A549 (cell line): ENCODE results near the gene CIAO2B. TPM values are rescaled to one million over a fixed set of nuclear protein-coding genes. Genes with fewer than 3 reads are reported as not detected.
"Not testable (repeated sequence)": the region's sequence is repeated elsewhere in the genome, so short reads cannot be mapped to it uniquely, and the experiment has no call there.

Source experiments
- ATAC-seq, 2 experiments: fragments of 200-7000 bp in 1 of 2; fragments of >200 bp in 1 of 2; cut with Nextera tagmentation in 1 of 2; cut with Tn5 transposase in 1 of 2; 3 replicates each; pipeline versions ENCODE4 v1.8.0 to v1.9.1; 2018 to 2020; ENCODE audit warnings: mild to moderate bottlenecking in 1 of 2, moderate library complexity in 1 of 2
- CTCF ChIA-PET: fragments of 300-600 bp; sonication (Branson Sonifier 250); formaldehyde crosslinking; extraction: SDS; loops from one replicate; lab custom pipeline; 2021; ENCODE audit warnings: antibody characterized with exemption, inconsistent platforms; lab: Yijun Ruan, JAX
- POLR2A ChIA-PET: fragments of 350-600 bp; formaldehyde crosslinking; extraction: SDS; loops from one replicate; lab custom pipeline; 2021; ENCODE audit warnings: antibody characterized with exemption, inconsistent platforms; lab: Yijun Ruan, JAX
- DNase-seq, 2 experiments: peaks; one replicate each; pipeline versions ENCODE4 v3.0.0 to v3.0.0-alpha.2; 2011 to 2016; ENCODE audit warnings: low read depth in 1 of 2, low spot score in 1 of 2
- FAIRE-seq: peaks from 2 replicates; lab custom pipeline; 2011; peaks lifted over from hg19 to GRCh38; lab: Jason Lieb, UNC
- H3K27ac ChIP-seq, 2 experiments: fragments of >200 bp; sonication (Bioruptor Twin); formaldehyde crosslinking; 3 replicates each; pipeline ENCODE4 v1.5.1; 2016 to 2017
- H3K4me1 ChIP-seq: fragments of >200 bp; sonication (Bioruptor Twin); formaldehyde crosslinking; 3 replicates; pipeline ENCODE4 v1.6.1; 2016
- H3K4me2 ChIP-seq: fragments of >200 bp; sonication (Bioruptor Twin); formaldehyde crosslinking; 3 replicates; pipeline ENCODE4 v1.6.1; 2016
- H3K4me3 ChIP-seq: fragments of >200 bp; sonication (Bioruptor Twin); formaldehyde crosslinking; 3 replicates; pipeline ENCODE4 v1.5.1; 2016
- H3K9me3 ChIP-seq: fragments of >200 bp; sonication (Bioruptor Twin); formaldehyde crosslinking; 3 replicates; pipeline ENCODE4 v1.6.1; 2016
- CEBPB ChIP-seq, 2 experiments: fragments of >200 bp in 1 of 2; sonication (Bioruptor Twin) in 1 of 2; formaldehyde crosslinking in 1 of 2; IDR thresholded peaks; 2 replicates each; pipeline ENCODE4 v1.6.1; 2012 to 2016
- CHD2 ChIP-seq: fragments of 150-350 bp; IDR thresholded peaks from 2 replicates; pipeline ENCODE4 v1.6.1; 2014; ENCODE audit warnings: low read length; ENCODE audit not compliant: partially characterized antibody
- CHD4 ChIP-seq: fragments of 200-600 bp; sonication (generic); IDR thresholded peaks from 2 replicates; pipeline ENCODE4 v1.6.1; 2016; ENCODE audit warnings: antibody characterized with exemption, mild to moderate bottlenecking, borderline replicate concordance
- EP300 ChIP-seq, 2 experiments: fragments of >200 bp; sonication (Bioruptor Twin); formaldehyde crosslinking; IDR thresholded peaks; 2 replicates in 1 of 2; 3 replicates in 1 of 2; pipeline ENCODE4 v1.6.1; 2016 to 2017
- ESRRA ChIP-seq: fragments of 150-350 bp; IDR thresholded peaks from 2 replicates; pipeline ENCODE4 v1.6.1; 2014; ENCODE audit warnings: mild to moderate bottlenecking, low read length, borderline replicate concordance
- FOSL2 ChIP-seq, 2 experiments: fragments of 450-650 bp in 1 of 2; fragments of >200 bp in 1 of 2; sonication (Bioruptor Twin) in 1 of 2; formaldehyde crosslinking; IDR thresholded peaks; 2 replicates each; pipeline versions ENCODE4 v1.5.0 to v1.6.1; 2016 to 2020; ENCODE audit warnings: mild to moderate bottlenecking in 1 of 2, moderate library complexity in 1 of 2
- HDAC2 ChIP-seq: fragments of 200-600 bp; sonication (generic); IDR thresholded peaks from 2 replicates; pipeline ENCODE4 v1.6.1; 2016
- HOXB5 ChIP-seq: fragments of 250-450 bp; sonication (Bioruptor Pico); IDR thresholded peaks from 2 replicates; pipeline ENCODE4 v1.5.0; 2020; ENCODE audit warnings: mild to moderate bottlenecking, moderate library complexity
- JUN ChIP-seq, 2 experiments: fragments of >200 bp; sonication (Bioruptor Twin); formaldehyde crosslinking; IDR thresholded peaks; 2 replicates in 1 of 2; 3 replicates in 1 of 2; pipeline ENCODE4 v1.6.1; 2016 to 2017
- KDM1A ChIP-seq: fragments of 200-600 bp; sonication (generic); IDR thresholded peaks from 2 replicates; pipeline ENCODE4 v1.6.1; 2016; ENCODE audit warnings: low read depth, mild to moderate bottlenecking
- MAFK ChIP-seq: fragments of 450-650 bp; IDR thresholded peaks from 2 replicates; pipeline ENCODE4 v1.6.1; 2014; ENCODE audit not compliant: partially characterized antibody
- MAZ ChIP-seq: fragments of 150-350 bp; IDR thresholded peaks from 2 replicates; pipeline ENCODE4 v1.6.1; 2014; ENCODE audit warnings: antibody characterized with exemption, low read depth, low read length, borderline replicate concordance
- POLR2AphosphoS2 ChIP-seq: conservative IDR thresholded peaks from 2 replicates; pipeline ENCODE4 v1.6.1; 2012; ENCODE audit warnings: low read length, improper control_type of control experiment, inconsistent platforms
- RARB ChIP-seq: fragments of 250-450 bp; sonication (Bioruptor Pico); IDR thresholded peaks from 2 replicates; pipeline ENCODE4 v1.8.0; 2021; ENCODE audit warnings: mild to moderate bottlenecking, moderate library complexity
- RNF2 ChIP-seq: fragments of 200-600 bp; sonication (generic); IDR thresholded peaks from 2 replicates; pipeline ENCODE4 v1.6.1; 2016; ENCODE audit warnings: low read depth, mild to moderate bottlenecking, antibody characterized with exemption, moderate library complexity, borderline replicate concordance
- TP53 ChIP-seq: fragments of 250-450 bp; sonication (Bioruptor Pico); IDR thresholded peaks from 2 replicates; pipeline ENCODE4 v1.5.0; 2021; ENCODE audit warnings: mild to moderate bottlenecking, moderate library complexity
- WGBS: methylation state at CpG from one replicate; pipeline ENCODE4 v1.1.6; 2017; ENCODE audit errors: missing lambda C conversion rate; 5-methylcytosine and 5-hydroxymethylcytosine counted together
- polyA plus RNA-seq, 4 experiments: library from polyadenylated mRNA; depleted of rRNA in 3 of 4; stranded (reverse); fragments of >200 nt; fragmentation: RNase III in 1 of 4; extraction: RNeasy Plus Mini Kit Qiagen cat#74134 plus additional on column Dnase treatment in 1 of 4; gene quantifications; 2 replicates in 3 of 4; 3 replicates in 1 of 4; pipeline ENCODE4 v1.2.3, GENCODE V29; 2011 to 2017
- TF ChIP-seq, protein P1 (sequence below): IDR thresholded peaks from 2 replicates; pipeline ENCODE4 v1.6.1; 2012; ENCODE audit warnings: low read depth, borderline replicate concordance
- TF ChIP-seq, protein P2 (sequence below): fragments of 250-450 bp; sonication (Bioruptor Pico); IDR thresholded peaks from 2 replicates; pipeline ENCODE4 v1.5.0; 2020; ENCODE audit warnings: low read depth, mild to moderate bottlenecking, moderate library complexity
- TF ChIP-seq, protein P3 (sequence below): fragments of 200-600 bp; sonication (generic); IDR thresholded peaks from 2 replicates; pipeline ENCODE4 v1.6.1; 2016; ENCODE audit warnings: antibody characterized with exemption, mild to moderate bottlenecking, moderate library complexity

The CIAO2B gene
- polyA plus RNA-seq, 2 of the 4 experiments (the other 2 are of a cell fraction): 134 to 140 TPM

DNA sequence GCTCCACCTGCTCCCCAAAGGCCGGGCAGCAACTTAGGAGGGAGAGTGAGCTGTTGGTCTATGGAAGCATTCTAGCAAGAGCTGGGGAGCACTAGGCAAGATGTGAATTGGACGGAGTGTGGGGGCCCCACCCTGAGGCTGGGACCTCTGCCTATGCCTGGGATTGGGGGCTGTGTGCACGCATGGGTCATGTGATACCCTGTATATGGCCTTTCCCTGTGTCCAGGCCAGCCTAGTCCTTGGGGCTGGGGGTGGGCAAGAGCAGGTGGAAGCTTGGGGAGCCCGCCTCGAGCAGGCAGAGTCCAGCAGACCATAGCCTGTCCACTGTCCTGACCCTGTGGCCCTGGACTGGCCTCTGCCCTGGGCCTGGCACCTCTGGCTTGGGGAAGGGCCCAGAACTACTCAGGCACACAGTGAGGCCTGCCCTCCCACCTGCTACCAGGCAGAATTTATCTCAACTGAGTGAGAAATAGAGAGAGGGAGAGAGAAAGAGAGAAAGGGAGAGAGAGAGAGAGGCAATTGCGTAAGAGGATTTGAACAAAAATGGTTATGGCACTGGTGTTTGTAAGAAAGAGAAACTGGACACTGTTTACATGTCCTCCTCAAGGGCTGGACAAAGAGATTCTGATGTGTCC is 34.8 kb downstream of the CIAO2B start:
- CTCF ChIA-PET: interaction anchor here (0.6 to 40.8 kb wide), 6 partner anchors 15 to 381 kb away, joined by 3 to 837 read pairs (median 4); partner anchors contain the start of genes CDH16 and RRAD
- FAIRE-seq (no peak), ATAC-seq (0 out of 6 replicates have a peak, but pooled peaks of 1 of the 2 experiments have one; percentile 3), DNase-seq (no peak)
- Histone ChIP-seq H3K4me2 (peak overlapping the region; percentile 64), H3K9me3 (no peaks in the 10 kb centered on the region), H3K27ac (peak overlapping the region; percentile 67 to 79; a peak in 5 of 6 replicates), H3K4me3 (no peak overlapping the region), H3K4me1 (peaks cover 27% of the 10 kb centered on the region)
- POLR2A ChIA-PET: interaction anchor here (1.0 kb wide), 1 partner anchor 28 kb away, joined by 3 read pairs; no protein-coding TSS in a partner anchor
- 91% methylated on average over 5 of the region's 6 CpGs for WGBS
- TF ChIP-seq MAFK: no peak
- TF ChIP-seq JUN (IDR thresholded peaks at IDR 0.05): no peak
- TF ChIP-seq CEBPB (IDR thresholded peaks at IDR 0.05): peak; percentile 87 to 90
- TF ChIP-seq ESRRA: no peak
- no peak for TF ChIP-seq FOSL2 (IDR thresholded peaks at IDR 0.05)
- no peak for TF ChIP-seq FOSL2 (CRISPR knock-in tag; IDR thresholded peaks at IDR 0.05)
- TF ChIP-seq HDAC2: no peak
- TF ChIP-seq CHD2: no peak
- TF ChIP-seq, protein P1, sequence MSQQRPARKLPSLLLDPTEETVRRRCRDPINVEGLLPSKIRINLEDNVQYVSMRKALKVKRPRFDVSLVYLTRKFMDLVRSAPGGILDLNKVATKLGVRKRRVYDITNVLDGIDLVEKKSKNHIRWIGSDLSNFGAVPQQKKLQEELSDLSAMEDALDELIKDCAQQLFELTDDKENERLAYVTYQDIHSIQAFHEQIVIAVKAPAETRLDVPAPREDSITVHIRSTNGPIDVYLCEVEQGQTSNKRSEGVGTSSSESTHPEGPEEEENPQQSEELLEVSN: no peak
- TF ChIP-seq HOXB5 (CRISPR knock-in tag): no peak
- no peak for TF ChIP-seq EP300 (IDR thresholded peaks at IDR 0.05)
- TF ChIP-seq POLR2AphosphoS2: no peak
- no peak for TF ChIP-seq TP53 (CRISPR knock-in tag)
- 0 out of 2 replicates have a peak, but pooled peaks have one; percentile 10 for TF ChIP-seq CHD4
- TF ChIP-seq RNF2: no peak
- no peak for TF ChIP-seq MAZ

DNA sequence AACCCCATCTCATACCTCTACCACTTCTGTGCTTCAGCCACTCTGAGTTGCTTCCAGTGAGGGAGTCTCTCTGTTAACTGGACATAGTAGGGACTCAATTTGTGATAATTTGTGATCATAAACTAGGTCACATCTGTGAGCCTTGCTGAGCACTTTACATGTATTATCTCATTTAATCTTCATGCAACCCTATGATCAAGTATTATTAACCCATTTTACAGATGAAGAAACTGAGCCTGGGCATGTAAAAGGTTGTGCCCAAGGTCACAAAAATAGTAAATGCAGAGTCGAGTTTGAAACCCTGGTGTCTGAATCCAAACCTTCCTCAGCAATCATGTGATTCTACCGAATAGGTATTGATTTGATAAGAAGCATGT is 35.3 kb downstream of the CIAO2B start:
- H3K4me1 ChIP-seq: peaks cover 27% of the 10 kb centered on the region
- WGBS: 51% methylated on average over 2 of the region's 2 CpGs
- H3K4me2 ChIP-seq: no peak overlapping the region
- no peak overlapping the region for H3K4me3 ChIP-seq
- DNase-seq: no peak
- TF ChIP-seq KDM1A (0 out of 2 replicates have a peak, but pooled peaks have one; percentile 54), CHD4 (0 out of 2 replicates have a peak, but pooled peaks have one; percentile 63)
- TF ChIP-seq, protein P2, sequence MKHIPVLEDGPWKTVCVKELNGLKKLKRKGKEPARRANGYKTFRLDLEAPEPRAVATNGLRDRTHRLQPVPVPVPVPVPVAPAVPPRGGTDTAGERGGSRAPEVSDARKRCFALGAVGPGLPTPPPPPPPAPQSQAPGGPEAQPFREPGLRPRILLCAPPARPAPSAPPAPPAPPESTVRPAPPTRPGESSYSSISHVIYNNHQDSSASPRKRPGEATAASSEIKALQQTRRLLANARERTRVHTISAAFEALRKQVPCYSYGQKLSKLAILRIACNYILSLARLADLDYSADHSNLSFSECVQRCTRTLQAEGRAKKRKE (CRISPR knock-in tag): no peak
- no peak for ATAC-seq
- H3K27ac ChIP-seq: peak overlapping the region; percentile 67 to 79; a peak in 3 of 6 replicates
- POLR2A ChIA-PET: interaction anchor here (1.0 kb wide), 1 partner anchor 28 kb away, joined by 3 read pairs; no protein-coding TSS in a partner anchor
- no peak for FAIRE-seq
- H3K9me3 ChIP-seq: no peaks in the 10 kb centered on the region
- CTCF ChIA-PET: interaction anchor here (0.6 to 40.8 kb wide), 6 partner anchors 16 to 252 kb away, joined by 3 to 837 read pairs (median 3); partner anchors contain the start of genes B3GNT9, CDH16, CES3 and RRAD

DNA sequence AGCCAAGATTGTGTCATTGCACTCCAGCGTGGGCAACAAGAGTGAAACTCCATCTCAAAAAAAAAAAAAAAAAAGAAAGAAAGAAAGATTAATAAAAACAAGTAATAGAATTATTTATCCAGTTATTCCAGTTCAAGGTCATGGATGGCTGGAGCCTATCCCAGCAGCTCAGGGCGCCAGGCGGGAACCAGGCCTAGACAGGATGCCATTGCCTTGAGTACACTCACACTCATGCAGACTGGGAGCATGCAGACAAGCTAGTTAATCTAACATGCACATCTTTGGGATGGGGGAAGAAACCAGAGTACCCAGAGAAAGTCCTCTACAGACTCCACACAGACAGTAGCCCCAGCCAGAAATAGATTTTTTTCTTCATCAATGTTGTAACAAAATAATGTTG is 36.0 kb downstream of the CIAO2B start:
- CTCF ChIA-PET: interaction anchor here (0.9 to 40.8 kb wide), 5 partner anchors 17 to 287 kb away, joined by 3 to 837 read pairs (median 3); partner anchors contain the start of genes CDH16, CES3 and RRAD

DNA sequence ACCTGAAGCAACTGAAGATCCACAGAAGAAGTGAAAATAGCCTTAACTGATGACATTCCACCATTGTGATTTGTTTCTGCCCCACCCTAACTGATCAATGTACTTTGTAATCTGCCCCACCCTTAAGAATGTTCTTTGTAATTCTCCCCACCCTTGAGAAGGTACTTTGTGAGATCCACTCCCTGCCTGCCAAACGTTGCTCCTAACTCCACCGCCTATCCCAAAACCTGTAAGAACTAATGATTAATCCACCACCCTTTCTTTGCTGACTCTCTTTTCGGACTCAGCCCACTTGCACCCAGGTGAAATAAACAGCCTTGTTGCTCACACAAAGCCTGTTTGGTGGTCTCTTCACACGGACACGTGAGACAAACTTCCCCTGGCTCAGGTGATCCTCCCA is 37.5 kb downstream of the CIAO2B start:
- Histone ChIP-seq H3K4me1 (peaks cover 25% of the 10 kb centered on the region), H3K27ac (peak overlapping the region in 1 of 2 experiments; percentile 26; a peak in 1 of 6 replicates)
- H3K4me3 ChIP-seq, H3K9me3 ChIP-seq, FAIRE-seq, DNase-seq, ATAC-seq, POLR2A ChIA-PET, H3K4me2 ChIP-seq: not testable (repeated sequence)
- WGBS: 56% methylated on average over 5 of the region's 5 CpGs
- CTCF ChIA-PET: interaction anchor here (1.2 to 40.8 kb wide), 14 partner anchors 13 to 624 kb away, joined by 3 to 837 read pairs (median 10); partner anchors contain the start of genes CDH16, CES3, CIAO2B and PDP2

More for the DNA sequence above, 36.0 kb downstream of the CIAO2B start:
- ATAC-seq: no peak
- 92% methylated on average over 3 of the region's 3 CpGs for WGBS
- TF ChIP-seq RARB (CRISPR knock-in tag) (no peak), KDM1A (no peak), TP53 (CRISPR knock-in tag) (no peak)
- TF ChIP-seq, protein P3, sequence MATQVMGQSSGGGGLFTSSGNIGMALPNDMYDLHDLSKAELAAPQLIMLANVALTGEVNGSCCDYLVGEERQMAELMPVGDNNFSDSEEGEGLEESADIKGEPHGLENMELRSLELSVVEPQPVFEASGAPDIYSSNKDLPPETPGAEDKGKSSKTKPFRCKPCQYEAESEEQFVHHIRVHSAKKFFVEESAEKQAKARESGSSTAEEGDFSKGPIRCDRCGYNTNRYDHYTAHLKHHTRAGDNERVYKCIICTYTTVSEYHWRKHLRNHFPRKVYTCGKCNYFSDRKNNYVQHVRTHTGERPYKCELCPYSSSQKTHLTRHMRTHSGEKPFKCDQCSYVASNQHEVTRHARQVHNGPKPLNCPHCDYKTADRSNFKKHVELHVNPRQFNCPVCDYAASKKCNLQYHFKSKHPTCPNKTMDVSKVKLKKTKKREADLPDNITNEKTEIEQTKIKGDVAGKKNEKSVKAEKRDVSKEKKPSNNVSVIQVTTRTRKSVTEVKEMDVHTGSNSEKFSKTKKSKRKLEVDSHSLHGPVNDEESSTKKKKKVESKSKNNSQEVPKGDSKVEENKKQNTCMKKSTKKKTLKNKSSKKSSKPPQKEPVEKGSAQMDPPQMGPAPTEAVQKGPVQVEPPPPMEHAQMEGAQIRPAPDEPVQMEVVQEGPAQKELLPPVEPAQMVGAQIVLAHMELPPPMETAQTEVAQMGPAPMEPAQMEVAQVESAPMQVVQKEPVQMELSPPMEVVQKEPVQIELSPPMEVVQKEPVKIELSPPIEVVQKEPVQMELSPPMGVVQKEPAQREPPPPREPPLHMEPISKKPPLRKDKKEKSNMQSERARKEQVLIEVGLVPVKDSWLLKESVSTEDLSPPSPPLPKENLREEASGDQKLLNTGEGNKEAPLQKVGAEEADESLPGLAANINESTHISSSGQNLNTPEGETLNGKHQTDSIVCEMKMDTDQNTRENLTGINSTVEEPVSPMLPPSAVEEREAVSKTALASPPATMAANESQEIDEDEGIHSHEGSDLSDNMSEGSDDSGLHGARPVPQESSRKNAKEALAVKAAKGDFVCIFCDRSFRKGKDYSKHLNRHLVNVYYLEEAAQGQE: no peak
- TF ChIP-seq, all 56 proteins: peak for 0
- no peak for DNase-seq
- Histone ChIP-seq H3K4me1 (peaks cover 25% of the 10 kb centered on the region), H3K9me3 (no peaks in the 10 kb centered on the region), H3K4me2 (no peak overlapping the region), H3K27ac (no peak overlapping the region; a peak in 1 of 6 replicates), H3K4me3 (no peak overlapping the region)
- POLR2A ChIA-PET: interaction anchor here (1.0 kb wide), 1 partner anchor 29 kb away, joined by 3 read pairs; no protein-coding TSS in a partner anchor
- FAIRE-seq: no peak
